IPS-15b (cell line): Measurements from ENCODE around the gene PAK1IP1.
"Not testable (repeated sequence)": the region's sequence is repeated elsewhere in the genome, so short reads cannot be mapped to it uniquely, and the experiment has no call there.

Experiments
- H3K27me3 ChIP-seq: one replicate; pipeline ENCODE4 v1.6.1; 2013; ENCODE audit warnings: low read length; ENCODE audit not compliant: control insufficient read depth, insufficient read depth
- H3K36me3 ChIP-seq: one replicate; pipeline ENCODE4 v1.6.1; 2013; ENCODE audit warnings: low read length; ENCODE audit not compliant: control insufficient read depth, insufficient read depth
- H3K4me1 ChIP-seq: one replicate; pipeline ENCODE4 v1.6.1; 2013; ENCODE audit warnings: mild to moderate bottlenecking, low read length; ENCODE audit not compliant: control insufficient read depth, insufficient read depth
- H3K4me3 ChIP-seq: one replicate; pipeline ENCODE4 v1.5.1; 2013; ENCODE audit warnings: low read depth, low read length
- H3K9ac ChIP-seq: one replicate; pipeline ENCODE4 v1.6.1; 2013; ENCODE audit warnings: low read depth, mild to moderate bottlenecking, low read length
- H3K9me3 ChIP-seq: one replicate; pipeline ENCODE4 v1.6.1; 2013; ENCODE audit warnings: mild to moderate bottlenecking, low read length; ENCODE audit not compliant: control insufficient read depth, insufficient read depth

Gene PAK1IP1

DNA sequence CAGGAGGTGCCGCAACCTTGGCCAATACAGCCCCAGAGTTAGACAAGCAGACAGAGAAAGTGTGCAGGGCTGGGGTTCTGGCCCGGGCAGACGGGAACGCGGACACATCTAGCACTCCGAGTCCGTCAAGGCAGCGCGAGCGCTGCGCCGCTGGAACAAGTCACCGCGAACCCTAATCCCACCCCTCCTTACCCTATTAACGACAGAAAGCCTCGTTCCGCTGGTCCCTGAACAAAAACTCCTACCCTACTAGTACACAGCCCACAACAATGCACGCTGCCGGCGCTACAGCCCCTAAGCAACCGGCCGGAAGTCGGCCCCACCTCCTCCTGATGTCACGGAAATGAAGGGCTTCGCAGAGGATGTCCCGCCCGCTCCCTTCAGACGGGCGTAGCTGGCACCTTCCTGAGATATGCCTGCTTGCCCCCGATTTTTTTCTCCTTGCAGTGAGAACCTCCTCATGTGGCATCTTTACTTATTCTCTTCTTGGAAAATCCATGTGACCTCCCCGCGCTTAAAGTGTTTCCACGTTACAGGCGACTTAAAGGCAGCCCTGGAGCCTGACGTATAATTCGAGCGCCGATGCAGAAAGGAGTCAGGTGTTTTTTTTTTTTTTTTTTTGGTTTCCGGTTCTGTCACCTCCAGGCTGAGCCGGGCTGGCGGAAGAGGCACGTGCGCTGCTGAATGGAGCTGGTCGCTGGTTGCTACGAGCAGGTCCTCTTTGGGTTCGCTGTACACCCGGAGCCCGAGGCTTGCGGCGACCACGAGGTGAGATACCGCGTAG, at the start of gene PAK1IP1, which contains the start of gene C6orf52:
TSS of gene PAK1IP1 (plus strand) at position 671 of the 784 bp plus-strand sequence. CDS start at position 685, 14 bp downstream.
TSS of gene C6orf52 (minus strand) at position 315 of the 784 bp plus-strand sequence. CDS start 7,066 bp downstream, outside the sequence.
- Histone ChIP-seq H3K9me3 (no peaks in the 10 kb centered on the region), H3K4me1 (peaks cover 7% of the 10 kb centered on the region)

GRCh38 chr6:10655508-10656055, 39.2 kb upstream of the PAK1IP1 start:
- Histone ChIP-seq H3K36me3 (no peaks in the 10 kb centered on the region), H3K9me3 (no peaks in the 10 kb centered on the region), H3K4me3 (no peak overlapping the region), H3K27me3 (no peaks in the 10 kb centered on the region), H3K9ac (no peak overlapping the region), H3K4me1 (no peaks in the 10 kb centered on the region)

More for the DNA sequence above, at the start of gene PAK1IP1, which contains the start of gene C6orf52:
- Histone ChIP-seq H3K9ac (peak within 1 kb of the TSS; percentile 80), H3K36me3 (peaks cover 4% of the 10 kb centered on the region), H3K4me3 (peak within 1 kb of the TSS; percentile 99), H3K27me3 (no peaks in the 10 kb centered on the region)

GRCh38 chr6:10658910-10659698, 35.7 kb upstream of the PAK1IP1 start:
- H3K27me3 ChIP-seq, result no peaks in the 10 kb centered on the region
- no peaks in the 10 kb centered on the region for H3K4me1 ChIP-seq
- H3K4me3 ChIP-seq, result peak overlapping the region; percentile 51
- H3K36me3 ChIP-seq, result no peaks in the 10 kb centered on the region
- H3K9me3 ChIP-seq, result no peaks in the 10 kb centered on the region
- H3K9ac ChIP-seq, result no peak overlapping the region

DNA sequence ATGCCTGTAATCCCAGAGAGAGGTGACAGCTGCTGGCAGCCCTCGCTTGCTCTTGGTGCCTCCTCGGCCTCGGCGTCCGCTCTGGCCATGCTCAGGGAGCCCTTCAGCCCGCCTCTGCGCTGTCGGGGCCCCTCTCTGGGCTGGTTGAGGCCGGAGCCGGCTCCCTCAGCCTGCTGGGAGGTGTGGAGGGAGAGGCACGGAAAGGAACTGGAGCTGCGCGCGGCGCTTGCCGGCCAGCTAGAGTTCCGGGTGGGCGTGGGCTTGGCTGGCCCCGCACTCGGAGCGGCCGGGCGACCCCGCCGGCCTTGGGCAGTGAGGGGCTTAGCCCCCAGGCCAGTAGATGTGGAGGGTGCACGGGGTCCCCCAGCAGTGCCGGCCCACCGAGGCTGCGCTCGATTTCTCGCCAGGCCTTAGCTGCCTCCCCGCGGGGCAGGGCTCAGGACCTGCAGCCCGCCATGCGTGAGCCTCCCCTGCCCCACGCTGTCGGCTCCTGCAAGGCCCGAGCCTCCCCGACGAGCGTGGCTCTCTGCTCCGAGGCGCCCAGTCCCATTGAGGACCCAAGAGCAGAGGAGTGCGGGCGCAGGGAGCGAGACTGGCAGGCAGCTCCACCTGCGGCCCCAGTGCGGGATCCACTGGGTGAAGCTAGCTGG, 34.9 kb upstream of the PAK1IP1 start:
- Histone ChIP-seq H3K9ac (peak overlapping the region; percentile 28), H3K36me3 (no peaks in the 10 kb centered on the region), H3K27me3 (no peaks in the 10 kb centered on the region), H3K9me3 (no peaks in the 10 kb centered on the region), H3K4me3 (peak overlapping the region; percentile 51), H3K4me1 (no peaks in the 10 kb centered on the region)

- not testable (repeated sequence) for H3K27me3 ChIP-seq, H3K9ac ChIP-seq, H3K4me1 ChIP-seq, H3K36me3 ChIP-seq, H3K9me3 ChIP-seq
- H3K4me3 ChIP-seq, result peak overlapping the region; percentile 51
These were observed 34.2 kb upstream of the PAK1IP1 start for GRCh38 chr6:10660431-10661191.

DNA sequence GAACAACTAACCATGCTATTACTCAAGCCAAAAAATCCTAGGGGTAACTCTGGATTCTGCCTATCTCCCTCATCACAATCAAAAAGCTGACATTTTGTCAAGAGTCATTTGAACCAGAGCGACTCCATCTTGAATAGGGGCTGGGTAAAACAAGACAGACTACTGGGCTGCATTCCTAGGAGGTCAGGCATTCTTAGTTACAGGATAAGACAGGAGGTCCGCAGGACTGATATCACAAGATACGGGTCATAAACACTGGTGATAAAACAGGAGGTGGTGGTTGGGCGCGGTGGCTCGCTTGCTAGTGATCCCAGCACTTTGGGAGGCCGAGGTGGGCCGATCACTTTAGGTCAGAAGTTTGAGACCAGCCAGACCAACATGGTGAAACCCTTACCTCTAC, 32.6 kb upstream of the PAK1IP1 start:
- Histone ChIP-seq H3K4me3 (no peak overlapping the region), H3K9me3 (no peaks in the 10 kb centered on the region), H3K9ac (no peak overlapping the region), H3K36me3 (no peaks in the 10 kb centered on the region), H3K27me3 (no peaks in the 10 kb centered on the region), H3K4me1 (no peaks in the 10 kb centered on the region)

GRCh38 chr6:10662742-10663141, 32.0 kb upstream of the PAK1IP1 start:
- no peaks in the 10 kb centered on the region for H3K9me3 ChIP-seq
- no peaks in the 10 kb centered on the region for H3K4me1 ChIP-seq
- no peak overlapping the region for H3K9ac ChIP-seq
- H3K36me3 ChIP-seq, result no peaks in the 10 kb centered on the region
- H3K4me3 ChIP-seq, result no peak overlapping the region
- no peaks in the 10 kb centered on the region for H3K27me3 ChIP-seq

- not testable (repeated sequence) for H3K9me3 ChIP-seq, H3K4me1 ChIP-seq, H3K9ac ChIP-seq, H3K36me3 ChIP-seq, H3K27me3 ChIP-seq, H3K4me3 ChIP-seq
These were observed 29.2 kb upstream of the PAK1IP1 start for GRCh38 chr6:10665595-10665994.

- H3K9me3 ChIP-seq, result no peaks in the 10 kb centered on the region
- H3K9ac ChIP-seq, result no peak overlapping the region
- no peak overlapping the region for H3K4me3 ChIP-seq
- no peaks in the 10 kb centered on the region for H3K4me1 ChIP-seq
- H3K36me3 ChIP-seq, result no peaks in the 10 kb centered on the region
- no peaks in the 10 kb centered on the region for H3K27me3 ChIP-seq
These were observed 26.4 kb upstream of the PAK1IP1 start for GRCh38 chr6:10668126-10668917.

- Histone ChIP-seq H3K9me3 (no peaks in the 10 kb centered on the region), H3K4me3 (no peak overlapping the region), H3K4me1 (no peaks in the 10 kb centered on the region), H3K36me3 (no peaks in the 10 kb centered on the region), H3K9ac (no peak overlapping the region), H3K27me3 (no peaks in the 10 kb centered on the region)
These were observed 18.4 kb upstream of the PAK1IP1 start for GRCh38 chr6:10676403-10676802.
